HepG2 (cell line): ENCODE data around the gene SH3GL2. TPM values are rescaled to one million over a fixed set of nuclear protein-coding genes. Genes with fewer than 3 reads are reported as not detected.

Experiments used
- ATAC-seq: fragments of 200-7000 bp; cut with Tn5 transposase; 3 replicates; pipeline ENCODE4 v1.9.1; 2020; ENCODE audit warnings: mild to moderate bottlenecking, moderate library complexity
- BruUV-seq: library from RNA; stranded (reverse); fragments of 400-500 nt; replicated peaks from 2 replicates; lab custom pipeline; 2021; lab: Mats Ljungman, UMichigan
- CTCF ChIA-PET: fragments of 300-600 bp; formaldehyde crosslinking; extraction: SDS; loops from one replicate; lab custom pipeline; 2021; ENCODE audit warnings: low total read pairs, inconsistent platforms, low intra/inter-chr PET ratio; lab: Yijun Ruan, JAX
- POLR2A ChIA-PET: fragments of 350-600 bp; sonication (Branson Sonifier 250); formaldehyde crosslinking; loops from one replicate; lab custom pipeline; 2020; ENCODE audit warnings: antibody characterized with exemption, inconsistent platforms; lab: Yijun Ruan, JAX
- DNase-seq: peaks from one replicate; pipeline ENCODE4 v3.0.0-alpha.2; 2015; ENCODE audit warnings: low spot score
- FAIRE-seq: peaks from 3 replicates; lab custom pipeline; 2011; peaks lifted over from hg19 to GRCh38; lab: Jason Lieb, UNC
- H2AFZ ChIP-seq: one replicate; pipeline ENCODE4 v1.6.1; 2011; ENCODE audit warnings: low read length, inconsistent platforms
- H3K27ac ChIP-seq: fragments of 300-600 bp; 3 replicates; pipeline ENCODE4 v1.8.0; 2011; ENCODE audit warnings: mixed run types, mild to moderate bottlenecking, mixed read lengths, low read length, inconsistent platforms; ENCODE audit not compliant: insufficient read depth; ENCODE audit errors: extremely low read length
- H3K27me3 ChIP-seq, 2 experiments: fragments of 200-600 bp in 1 of 2; 2 replicates in 1 of 2; 3 replicates in 1 of 2; pipeline versions ENCODE4 v1.6.0 to v1.8.0; 2011; ENCODE audit warnings: low read length in 2 of 2, mild to moderate bottlenecking in 2 of 2, moderate library complexity in 2 of 2, inconsistent platforms in 1 of 2; ENCODE audit not compliant: insufficient read depth in 2 of 2, control insufficient read depth in 1 of 2
- H3K36me3 ChIP-seq, 2 experiments: fragments of 200-600 bp in 1 of 2; replicated peaks in 1 of 2; 2 replicates in 1 of 2; 3 replicates in 1 of 2; pipeline versions ENCODE4 v1.5.1 to v1.8.0; 2011; ENCODE audit warnings: low read length in 2 of 2, inconsistent platforms in 1 of 2; ENCODE audit not compliant: insufficient read depth in 2 of 2, control insufficient read depth in 1 of 2
- H3K4me1 ChIP-seq: 2 replicates; pipeline ENCODE4 v1.5.1; 2012; ENCODE audit warnings: low read length, inconsistent platforms; ENCODE audit not compliant: insufficient read depth
- H3K4me2 ChIP-seq: 2 replicates; pipeline ENCODE4 v1.6.0; 2011; ENCODE audit warnings: low read depth, low read length, inconsistent platforms
- H3K4me3 ChIP-seq, 3 experiments: fragments of 200-600 bp in 1 of 3; sonication (generic), shearing (Covaris generic) in 1 of 3; replicated peaks in 1 of 3; 2 replicates each; pipeline ENCODE4 v1.5.1; 2011 to 2016; ENCODE audit warnings: low read length in 3 of 3, inconsistent platforms in 2 of 3, low read depth in 2 of 3, mild to moderate bottlenecking in 2 of 3, control low read depth in 1 of 3, mixed read lengths in 1 of 3; ENCODE audit not compliant: insufficient read depth in 1 of 3
- H3K79me2 ChIP-seq: one replicate; pipeline ENCODE4 v1.6.1; 2011; ENCODE audit warnings: low read length, inconsistent platforms; ENCODE audit not compliant: insufficient read depth
- H3K9ac ChIP-seq: 2 replicates; pipeline ENCODE4 v1.6.0; 2011; ENCODE audit warnings: mild to moderate bottlenecking, low read depth, low read length, inconsistent platforms; ENCODE audit not compliant: insufficient read depth
- H3K9me3 ChIP-seq: 2 replicates; pipeline ENCODE4 v1.5.1; 2012; ENCODE audit warnings: mild to moderate bottlenecking, low read length
- H4K20me1 ChIP-seq: 2 replicates; pipeline ENCODE4 v1.6.0; 2011; ENCODE audit warnings: inconsistent platforms, mild to moderate bottlenecking, low read length, moderate library complexity; ENCODE audit not compliant: insufficient read depth
- AHR ChIP-seq: IDR thresholded peaks from 2 replicates; pipeline ENCODE4 v1.6.1; 2018; ENCODE audit warnings: missing genetic modification reagents, missing compliant biosample characterization
- BATF2 ChIP-seq: sonication (generic); formaldehyde crosslinking; IDR thresholded peaks from 2 replicates; pipeline ENCODE4 v1.8.0; 2022; ENCODE audit warnings: mild to moderate bottlenecking, missing genetic modification reagents, moderate library complexity
- CC2D1A ChIP-seq: sonication (generic); formaldehyde crosslinking; IDR thresholded peaks from 2 replicates; pipeline ENCODE4 v1.8.1; 2023; ENCODE audit warnings: mild to moderate bottlenecking, missing genetic modification reagents
- HES4 ChIP-seq: sonication (generic); formaldehyde crosslinking; IDR thresholded peaks from 2 replicates; pipeline ENCODE4 v1.9.0; 2021; ENCODE audit warnings: mild to moderate bottlenecking, missing genetic modification reagents, borderline replicate concordance
- IRX3 ChIP-seq: sonication (generic); formaldehyde crosslinking; IDR thresholded peaks from 2 replicates; pipeline ENCODE4 v1.8.1; 2023; ENCODE audit warnings: mild to moderate bottlenecking, low read depth, missing genetic modification reagents, borderline replicate concordance
- NFKBIZ ChIP-seq: IDR thresholded peaks from 2 replicates; pipeline ENCODE4 v1.6.1; 2018; ENCODE audit warnings: missing genetic modification reagents, missing compliant biosample characterization
- PITX1 ChIP-seq: sonication (generic); formaldehyde crosslinking; IDR thresholded peaks from 2 replicates; pipeline ENCODE4 v1.5.1; 2020; ENCODE audit warnings: mild to moderate bottlenecking, missing genetic modification reagents
- RAD21 ChIP-seq: fragments of 450-650 bp; formaldehyde crosslinking; IDR thresholded peaks from 2 replicates; pipeline ENCODE4 v1.5.0; 2020; ENCODE audit warnings: mild to moderate bottlenecking
- REXO4 ChIP-seq: sonication (generic); formaldehyde crosslinking; IDR thresholded peaks from 2 replicates; pipeline ENCODE4 v1.8.0; 2022; ENCODE audit warnings: missing genetic modification reagents, mild to moderate bottlenecking, borderline replicate concordance
- SETDB1 ChIP-seq: sonication (generic); formaldehyde crosslinking; IDR thresholded peaks from 2 replicates; pipeline ENCODE4 v1.5.1; 2020; ENCODE audit warnings: missing genetic modification reagents, mild to moderate bottlenecking, borderline replicate concordance
- SIX1 ChIP-seq: sonication (generic); formaldehyde crosslinking; IDR thresholded peaks from 2 replicates; pipeline ENCODE4 v1.4.0; 2020; ENCODE audit warnings: missing genetic modification reagents, borderline replicate concordance
- SNAI1 ChIP-seq: sonication (generic); formaldehyde crosslinking; IDR thresholded peaks from 2 replicates; pipeline ENCODE4 v1.5.0; 2020; ENCODE audit warnings: mild to moderate bottlenecking, missing genetic modification reagents, borderline replicate concordance
- STAG1 ChIP-seq: sonication (generic); formaldehyde crosslinking; IDR thresholded peaks from 2 replicates; pipeline ENCODE4 v1.4.0; 2020; ENCODE audit warnings: missing genetic modification reagents
- TCF12 ChIP-seq, 2 experiments: fragments of 450-650 bp in 1 of 2; sonication (generic) in 1 of 2; formaldehyde crosslinking in 1 of 2; IDR thresholded peaks; 2 replicates each; pipeline versions ENCODE4 v1.6.1 to v1.8.0; 2017 to 2022; ENCODE audit warnings: antibody characterized with exemption in 1 of 2, mild to moderate bottlenecking in 1 of 2, missing genetic modification reagents in 1 of 2, moderate library complexity in 1 of 2
- ZNF205 ChIP-seq: IDR thresholded peaks from 2 replicates; pipeline ENCODE4 v1.6.1; 2018; ENCODE audit warnings: missing biosample characterization, missing genetic modification reagents
- ZNF550 ChIP-seq: sonication (generic); formaldehyde crosslinking; IDR thresholded peaks from 2 replicates; pipeline ENCODE4 v1.4.0; 2020; ENCODE audit warnings: mild to moderate bottlenecking, missing genetic modification reagents, borderline replicate concordance
- WGBS: methylation state at CpG from one replicate; pipeline ENCODE4 v1.1.6; 2017; ENCODE audit warnings: low lambda C conversion rate; 5-methylcytosine and 5-hydroxymethylcytosine counted together
- in situ Hi-C: cut with HindIII; loops from 2 replicates; pipeline ENCODE4 v1.10.0; 2017; ENCODE audit warnings: low pct_unique_long_range_greater_than_20kb; ENCODE audit not compliant: extremely low pct_ligation_motif_present
- intact Hi-C: fragments of 100-400 bp; cut with micrococcal nuclease; formaldehyde crosslinking; loops from one replicate; pipeline ENCODE4 v1.10.0; 2022; ENCODE audit not compliant: unreplicated experiment
- polyA plus RNA-seq, 8 experiments: library from polyadenylated mRNA; depleted of rRNA in 3 of 8; stranded (reverse) in 7 of 8; unstranded in 1 of 8; fragments of >200 nt; fragmentation: Illumina TruSeq in 4 of 8; extraction: Trizol in 4 of 8; gene quantifications; 2 replicates each; pipeline versions ENCODE4 v1.2.1 to v1.2.3, GENCODE V29; 2011 to 2016; ENCODE audit warnings: low read depth in 4 of 8, missing spikeins in 1 of 8, mixed read lengths in 1 of 8; ENCODE audit not compliant: insufficient read depth in 1 of 8
- total RNA-seq, 5 experiments: library from RNA; depleted of rRNA; stranded (reverse); fragments of >200 nt; fragmentation: Illumina TruSeq; extraction: Trizol; gene quantifications; 2 replicates each; pipeline ENCODE4 v1.2.3, GENCODE V29; 2016; ENCODE audit warnings: low read depth in 1 of 5
- TF ChIP-seq, protein P1 (sequence below): sonication (generic); formaldehyde crosslinking; conservative IDR thresholded peaks from 2 replicates; pipeline ENCODE4 v1.4.0; 2020; ENCODE audit warnings: mild to moderate bottlenecking, missing genetic modification reagents, moderate library complexity

Gene SH3GL2
- total and polyA plus RNA-seq, 2 of the 13 experiments (the other 11 are each of a cell fraction or from before 2014, with no cell fraction given), result 0.04 TPM; not detected in 1

DNA sequence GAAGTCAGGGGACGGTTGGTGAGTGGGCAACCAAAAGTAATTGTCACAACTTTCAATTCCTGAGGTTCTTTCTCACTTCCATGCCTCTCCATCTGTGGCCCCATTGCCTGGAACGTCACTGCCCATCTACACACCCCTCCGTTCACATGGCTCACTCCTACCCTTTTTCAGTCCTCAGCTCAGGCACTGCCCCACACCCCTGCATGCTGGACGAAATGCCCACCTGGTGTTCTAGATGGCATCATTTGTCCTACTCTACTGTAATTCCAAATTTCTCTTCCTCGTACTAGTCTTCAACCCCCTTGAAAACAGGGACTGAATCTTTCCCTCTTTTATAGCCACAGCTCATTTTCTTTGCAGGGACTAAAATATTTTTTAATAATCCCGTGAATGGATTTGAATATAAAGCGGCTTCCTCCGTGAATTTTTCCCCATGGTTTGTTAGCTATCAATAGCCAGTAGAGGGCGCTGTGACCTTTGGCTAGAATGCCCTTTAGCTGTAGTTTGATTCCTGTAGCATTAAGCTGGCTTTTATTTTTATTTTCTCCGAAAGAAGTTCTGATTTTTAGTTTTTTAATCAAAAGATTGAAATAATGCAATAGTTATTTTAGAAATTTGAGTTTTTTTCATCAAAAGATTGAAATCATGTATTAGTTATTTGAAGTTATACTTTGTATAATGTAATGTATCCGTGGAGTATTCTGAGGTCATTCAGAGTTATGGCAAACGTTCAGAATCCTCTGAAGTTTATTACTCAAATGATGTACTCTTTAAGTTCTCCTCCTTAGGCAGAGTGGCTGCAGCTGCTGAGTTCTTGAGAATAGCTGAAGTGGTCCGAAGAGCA lies 232.1 kb downstream of the SH3GL2 start (continued):
- TF ChIP-seq REXO4, result no peak
- peak; percentile 34; the same call in 1 of the 2 replicates for TF ChIP-seq RAD21 (CRISPR knock-in tag)
- no peak for TF ChIP-seq TCF12 (IDR thresholded peaks at IDR 0.05)
- no peak for TF ChIP-seq TCF12 (CRISPR knock-in tag; IDR thresholded peaks at IDR 0.05)
- no peak for TF ChIP-seq BATF2 (CRISPR knock-in tag)
- peak; percentile 67 for TF ChIP-seq STAG1 (CRISPR knock-in tag)
- TF ChIP-seq SETDB1, result no peak
- no peak for TF ChIP-seq CC2D1A (CRISPR knock-in tag)
- no peak for TF ChIP-seq SIX1 (CRISPR knock-in tag)

GRCh38 chr9:17813798-17814197 lies 234.9 kb downstream of the SH3GL2 start:
- no peak for ATAC-seq
- no peaks in the 10 kb centered on the region for H3K79me2 ChIP-seq
- ChIA-PET POLR2A (no interaction called here), CTCF (no interaction called here)
- 23% methylated on average over 4 of the region's 4 CpGs for WGBS
- no peaks in the 10 kb centered on the region for H3K27me3 ChIP-seq
- no peak for DNase-seq
- H3K9ac ChIP-seq, result no peak overlapping the region
- H3K4me2 ChIP-seq, result no peak overlapping the region
- no peaks in the 10 kb centered on the region for H3K9me3 ChIP-seq
- in situ Hi-C loops, result loop anchor here (25.0 kb wide), 1 partner anchor 1224 kb away; the partner anchor contains the start of genes RRAGA and SAXO1
- intact Hi-C loops, result loop anchor here (5.0 to 10.0 kb wide), 3 partner anchors 61 to 1214 kb away; no protein-coding TSS in a partner anchor
- no peaks in the 10 kb centered on the region for H3K36me3 ChIP-seq
- H4K20me1 ChIP-seq, result no peaks in the 10 kb centered on the region
- FAIRE-seq, result no peak
- no peaks in the 10 kb centered on the region for H3K4me1 ChIP-seq
- H2AFZ ChIP-seq, result no peak overlapping the region
- H3K4me3 ChIP-seq, result no peak overlapping the region
- no peak overlapping the region for H3K27ac ChIP-seq
- BruUV-seq, result no TSS peak
- TF ChIP-seq SNAI1 (CRISPR knock-in tag) (no peak), NFKBIZ (CRISPR knock-in tag) (no peak), IRX3 (no peak), AHR (no peak), ZNF205 (CRISPR knock-in tag) (no peak), HES4 (CRISPR knock-in tag) (no peak), PITX1 (CRISPR knock-in tag) (no peak), ZNF550 (no peak)
- TF ChIP-seq, protein P1, sequence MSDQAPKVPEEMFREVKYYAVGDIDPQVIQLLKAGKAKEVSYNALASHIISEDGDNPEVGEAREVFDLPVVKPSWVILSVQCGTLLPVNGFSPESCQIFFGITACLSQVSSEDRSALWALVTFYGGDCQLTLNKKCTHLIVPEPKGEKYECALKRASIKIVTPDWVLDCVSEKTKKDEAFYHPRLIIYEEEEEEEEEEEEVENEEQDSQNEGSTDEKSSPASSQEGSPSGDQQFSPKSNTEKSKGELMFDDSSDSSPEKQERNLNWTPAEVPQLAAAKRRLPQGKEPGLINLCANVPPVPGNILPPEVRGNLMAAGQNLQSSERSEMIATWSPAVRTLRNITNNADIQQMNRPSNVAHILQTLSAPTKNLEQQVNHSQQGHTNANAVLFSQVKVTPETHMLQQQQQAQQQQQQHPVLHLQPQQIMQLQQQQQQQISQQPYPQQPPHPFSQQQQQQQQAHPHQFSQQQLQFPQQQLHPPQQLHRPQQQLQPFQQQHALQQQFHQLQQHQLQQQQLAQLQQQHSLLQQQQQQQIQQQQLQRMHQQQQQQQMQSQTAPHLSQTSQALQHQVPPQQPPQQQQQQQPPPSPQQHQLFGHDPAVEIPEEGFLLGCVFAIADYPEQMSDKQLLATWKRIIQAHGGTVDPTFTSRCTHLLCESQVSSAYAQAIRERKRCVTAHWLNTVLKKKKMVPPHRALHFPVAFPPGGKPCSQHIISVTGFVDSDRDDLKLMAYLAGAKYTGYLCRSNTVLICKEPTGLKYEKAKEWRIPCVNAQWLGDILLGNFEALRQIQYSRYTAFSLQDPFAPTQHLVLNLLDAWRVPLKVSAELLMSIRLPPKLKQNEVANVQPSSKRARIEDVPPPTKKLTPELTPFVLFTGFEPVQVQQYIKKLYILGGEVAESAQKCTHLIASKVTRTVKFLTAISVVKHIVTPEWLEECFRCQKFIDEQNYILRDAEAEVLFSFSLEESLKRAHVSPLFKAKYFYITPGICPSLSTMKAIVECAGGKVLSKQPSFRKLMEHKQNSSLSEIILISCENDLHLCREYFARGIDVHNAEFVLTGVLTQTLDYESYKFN (CRISPR knock-in tag), result no peak
